GM21390 (cell line): Measurements from ENCODE around the gene MAGED1.
"Not testable (repeated sequence)": the region's sequence is repeated elsewhere in the genome, so short reads cannot be mapped to it uniquely, and the experiment has no call there.

Experiments
- ATAC-seq: cut with Tn5 transposase; IDR thresholded peaks from one replicate; pipeline ENCODE4 v1.9.1; 2021; ENCODE audit not compliant: unreplicated experiment

MAGED1 gene

GRCh38 chrX:51894697-51895336 lies 1.4 kb downstream of the MAGED1 start:
- peak; percentile 61 for ATAC-seq

GRCh38 chrX:51896626-51897025 lies 3.2 kb downstream of the MAGED1 start:
- ATAC-seq: no peak

GRCh38 chrX:51899741-51900140 lies 6.3 kb downstream of the MAGED1 start:
- no peak for ATAC-seq

- no peak for ATAC-seq
These were observed 9.2 kb downstream of the MAGED1 start for GRCh38 chrX:51902510-51903050.

GRCh38 chrX:51905152-51905551 lies 11.7 kb downstream of the MAGED1 start:
- ATAC-seq: not testable (repeated sequence)

DNA sequence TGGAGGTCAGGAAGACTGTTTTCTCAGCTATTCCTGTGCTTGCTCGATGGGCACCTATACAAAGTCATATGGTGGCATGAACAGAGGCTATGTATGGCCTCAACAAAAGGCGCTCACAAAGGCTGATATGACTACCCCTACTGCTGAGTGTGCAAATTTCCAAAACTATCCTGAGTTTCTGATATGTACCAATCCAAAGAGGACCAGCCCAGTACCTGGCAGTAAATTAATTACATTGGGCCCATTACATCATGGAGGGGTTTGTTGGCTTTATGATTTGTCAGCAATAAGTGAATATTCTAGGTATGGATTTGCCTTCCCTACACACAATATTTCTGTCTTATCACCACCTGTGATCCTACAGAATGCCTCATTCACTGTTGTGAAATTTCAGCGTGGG lies 12.3 kb downstream of the MAGED1 start:
- ATAC-seq: no peak

DNA sequence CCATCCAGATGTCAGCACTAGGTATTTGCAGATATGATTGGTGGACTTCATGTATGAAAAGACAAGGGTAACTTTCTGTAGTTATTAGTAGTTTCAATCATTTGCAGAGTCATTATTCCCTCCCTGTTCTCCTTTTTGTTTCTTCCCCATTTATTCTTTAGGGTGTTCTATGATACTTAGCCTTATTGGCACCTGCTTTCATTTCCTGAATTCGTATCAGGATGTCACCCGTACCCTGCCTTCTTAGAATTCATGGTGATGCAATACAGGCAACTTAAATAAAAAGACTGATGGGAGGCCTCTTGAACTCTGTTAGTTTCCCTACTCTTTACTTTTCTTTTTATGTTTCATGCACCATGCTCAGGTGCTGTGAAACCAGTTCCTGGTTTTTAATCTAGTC lies 24.2 kb downstream of the MAGED1 start:
- no peak for ATAC-seq

DNA sequence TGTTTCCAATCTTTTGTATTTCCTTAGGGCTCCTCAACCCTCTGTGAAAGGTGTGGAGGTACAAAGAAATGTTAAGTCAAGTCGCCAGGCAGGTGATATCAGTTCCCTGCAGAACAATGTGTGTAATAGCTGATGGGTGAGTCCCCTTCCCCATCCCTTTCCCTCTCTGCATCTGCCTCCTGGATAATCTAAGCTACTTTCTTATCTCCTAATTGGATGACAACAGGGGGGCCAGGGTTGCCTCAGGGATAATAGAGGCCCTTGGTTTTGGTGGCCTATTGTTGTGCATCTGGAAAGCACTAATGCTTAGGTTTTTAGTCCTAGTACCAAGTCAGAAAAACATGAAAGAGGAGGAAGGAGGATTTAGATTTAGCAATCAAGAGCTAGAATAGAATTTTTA lies 29.1 kb downstream of the MAGED1 start:
- ATAC-seq: no peak

DNA sequence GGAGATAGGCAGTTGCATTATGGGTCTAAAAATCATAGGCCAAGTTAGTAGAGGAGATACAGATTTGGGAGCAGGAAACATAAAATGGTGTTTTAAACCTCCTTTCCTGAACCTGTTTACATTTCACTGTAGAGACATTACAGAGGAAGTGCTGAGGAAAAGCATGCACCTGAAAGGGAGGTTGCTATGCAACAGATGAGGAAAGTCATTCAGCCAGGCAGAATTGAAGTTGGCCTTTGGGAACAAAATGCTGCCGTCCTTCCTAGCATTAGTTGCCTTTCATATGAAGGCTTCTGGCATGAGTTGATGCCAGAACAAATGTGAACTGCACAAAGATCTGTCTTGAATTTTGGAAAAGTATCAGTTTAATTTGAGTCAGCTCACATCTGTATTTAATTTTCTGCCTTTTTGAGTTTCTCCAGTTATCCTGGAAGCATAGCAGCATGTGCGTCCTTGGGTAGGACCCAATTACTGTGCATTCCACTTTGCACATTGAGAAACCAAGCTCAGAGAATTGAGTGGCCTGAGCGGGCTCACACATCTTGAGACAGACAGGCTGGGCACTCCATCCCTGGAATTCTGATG lies 38.2 kb downstream of the MAGED1 start:
- no peak for ATAC-seq
